ENCODE data around the gene MX1. TPM values are rescaled to one million over a fixed set of nuclear protein-coding genes. Genes with fewer than 3 reads are reported as not detected.

MX1 gene
- total RNA-seq, 1 experiment from 2014 or later: 1.8 TPM

DNA sequence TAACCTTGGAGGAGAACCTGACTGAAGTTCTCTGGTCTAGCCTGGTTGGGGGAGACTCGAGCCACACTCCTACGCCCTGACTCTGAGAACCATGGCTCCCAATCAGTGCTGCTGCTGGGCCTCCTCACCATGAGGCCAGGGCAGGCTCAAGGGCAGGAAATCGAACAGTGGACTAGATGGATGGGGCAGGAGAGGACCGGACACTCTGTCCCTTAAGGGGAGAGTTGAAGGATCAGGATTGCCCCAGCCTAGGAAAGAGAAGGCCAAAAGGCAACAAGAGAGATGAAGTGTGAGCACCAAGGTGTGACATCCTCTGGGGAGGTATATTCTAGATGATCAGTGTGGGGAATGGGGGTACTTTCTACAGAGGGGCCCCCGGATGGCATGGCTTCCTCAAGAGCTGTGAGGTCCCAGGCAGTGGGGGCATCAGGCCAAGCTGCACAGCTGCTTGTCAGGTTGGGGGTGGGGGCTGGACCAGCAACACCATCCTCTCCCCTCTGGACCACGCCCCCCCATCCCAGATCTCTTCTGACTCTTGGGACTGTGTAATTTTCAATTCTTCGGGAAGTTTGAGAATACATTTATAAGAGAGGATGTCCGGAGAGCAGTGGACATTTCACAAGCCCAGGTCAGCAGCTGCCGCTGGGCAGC lies 34.0 kb downstream of the MX1 start:
- POLR2A ChIA-PET: no interaction called here
- H3K36me3 Mint-ChIP-seq (ENCODE audit: insufficient read depth, unreplicated experiment): peaks cover 5% of the 10 kb centered on the region
- H3K9me3 Mint-ChIP-seq (ENCODE audit: unreplicated experiment): peaks cover 7% of the 10 kb centered on the region
- CTCF ChIA-PET: interaction anchor here (0.5 to 4.7 kb wide), 16 partner anchors 10 to 1277 kb away, joined by 3 to 52 read pairs (median 4); no protein-coding TSS in a partner anchor
- no TSS peak for BruUV-seq (replicated peaks)
- intact Hi-C loops (cut with micrococcal nuclease): loop anchor here (1.0 to 5.0 kb wide), 3 partner anchors 177 to 357 kb away; no protein-coding TSS in a partner anchor
- TF ChIP-seq, protein P1, sequence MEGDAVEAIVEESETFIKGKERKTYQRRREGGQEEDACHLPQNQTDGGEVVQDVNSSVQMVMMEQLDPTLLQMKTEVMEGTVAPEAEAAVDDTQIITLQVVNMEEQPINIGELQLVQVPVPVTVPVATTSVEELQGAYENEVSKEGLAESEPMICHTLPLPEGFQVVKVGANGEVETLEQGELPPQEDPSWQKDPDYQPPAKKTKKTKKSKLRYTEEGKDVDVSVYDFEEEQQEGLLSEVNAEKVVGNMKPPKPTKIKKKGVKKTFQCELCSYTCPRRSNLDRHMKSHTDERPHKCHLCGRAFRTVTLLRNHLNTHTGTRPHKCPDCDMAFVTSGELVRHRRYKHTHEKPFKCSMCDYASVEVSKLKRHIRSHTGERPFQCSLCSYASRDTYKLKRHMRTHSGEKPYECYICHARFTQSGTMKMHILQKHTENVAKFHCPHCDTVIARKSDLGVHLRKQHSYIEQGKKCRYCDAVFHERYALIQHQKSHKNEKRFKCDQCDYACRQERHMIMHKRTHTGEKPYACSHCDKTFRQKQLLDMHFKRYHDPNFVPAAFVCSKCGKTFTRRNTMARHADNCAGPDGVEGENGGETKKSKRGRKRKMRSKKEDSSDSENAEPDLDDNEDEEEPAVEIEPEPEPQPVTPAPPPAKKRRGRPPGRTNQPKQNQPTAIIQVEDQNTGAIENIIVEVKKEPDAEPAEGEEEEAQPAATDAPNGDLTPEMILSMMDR (IDR thresholded peaks at IDR 0.05; ENCODE audit: unreplicated experiment): no peak
- H3K27ac Mint-ChIP-seq (ENCODE audit: low read depth, unreplicated experiment): no peak overlapping the region
- H3K4me1 Mint-ChIP-seq (ENCODE audit: insufficient read depth, unreplicated experiment): no peaks in the 10 kb centered on the region
- DNase-seq (ENCODE audit: unreplicated experiment): no peak
- no peaks in the 10 kb centered on the region for H3K27me3 Mint-ChIP-seq (ENCODE audit: insufficient read depth, unreplicated experiment)
- H3K4me3 Mint-ChIP-seq (ENCODE audit: unreplicated experiment): no peak overlapping the region

- TF ChIP-seq, protein P1 (IDR thresholded peaks at IDR 0.05; ENCODE audit: unreplicated experiment): peak; percentile 73
- intact Hi-C loops (cut with micrococcal nuclease): loop anchor here (1.0 to 5.0 kb wide), 3 partner anchors 178 to 356 kb away; no protein-coding TSS in a partner anchor
- DNase-seq (ENCODE audit: unreplicated experiment): peak; percentile 57
- H3K36me3 Mint-ChIP-seq (ENCODE audit: insufficient read depth, unreplicated experiment): peaks cover 10% of the 10 kb centered on the region
- H3K27me3 Mint-ChIP-seq (ENCODE audit: insufficient read depth, unreplicated experiment): no peaks in the 10 kb centered on the region
- H3K9me3 Mint-ChIP-seq (ENCODE audit: unreplicated experiment): peaks cover 7% of the 10 kb centered on the region
- no peak overlapping the region for H3K27ac Mint-ChIP-seq (ENCODE audit: low read depth, unreplicated experiment)
- BruUV-seq (replicated peaks): no TSS peak
- POLR2A ChIA-PET: no interaction called here
- no peak overlapping the region for H3K4me3 Mint-ChIP-seq (ENCODE audit: unreplicated experiment)
- H3K4me1 Mint-ChIP-seq (ENCODE audit: insufficient read depth, unreplicated experiment): no peaks in the 10 kb centered on the region
- CTCF ChIA-PET: interaction anchor here (0.6 to 4.7 kb wide), 12 partner anchors 9 to 403 kb away, joined by 3 to 52 read pairs (median 4); no protein-coding TSS in a partner anchor
These were observed 34.8 kb downstream of the MX1 start for GRCh38 chr21:41460578-41461527.

DNA sequence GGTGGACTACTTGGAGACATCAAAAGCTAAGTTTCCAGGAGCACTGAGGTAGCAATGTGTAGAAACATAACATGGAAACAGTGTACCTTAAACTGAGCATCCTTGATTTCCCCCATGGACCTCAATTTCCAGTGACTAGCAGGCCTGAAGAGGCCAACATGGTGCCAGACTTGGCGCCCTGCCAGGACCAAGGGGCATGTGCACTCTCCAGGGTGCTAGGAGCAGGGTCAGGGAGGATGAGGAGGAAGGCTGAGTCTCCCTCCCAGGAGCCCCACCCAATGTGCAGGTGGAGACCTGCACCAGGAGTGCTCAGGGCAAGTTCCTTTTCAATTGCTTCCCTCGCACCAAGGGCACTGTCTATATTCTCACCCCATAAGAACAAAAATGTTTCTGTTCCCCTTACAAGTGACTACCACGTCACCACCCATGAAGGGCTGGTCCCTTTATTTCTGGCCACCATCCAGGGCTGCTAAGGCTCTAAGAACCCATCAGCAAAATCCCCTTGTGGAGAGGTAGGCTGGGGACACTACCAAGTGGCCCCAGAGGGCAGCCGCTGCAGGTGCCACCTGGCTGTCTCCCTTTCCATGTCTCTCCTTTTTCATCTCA lies 39.2 kb downstream of the MX1 start:
- H3K27ac Mint-ChIP-seq (ENCODE audit: low read depth, unreplicated experiment): no peak overlapping the region
- ChIA-PET CTCF (interaction anchor here (1.4 to 2.3 kb wide), 2 partner anchors 181 to 183 kb away, joined by 4 to 7 read pairs; no protein-coding TSS in a partner anchor), POLR2A (no interaction called here)
- TF ChIP-seq, protein P1 (IDR thresholded peaks at IDR 0.05; ENCODE audit: unreplicated experiment): no peak
- DNase-seq (ENCODE audit: unreplicated experiment): no peak
- intact Hi-C loops (cut with micrococcal nuclease): no loop called here
- no peak overlapping the region for H3K4me3 Mint-ChIP-seq (ENCODE audit: unreplicated experiment)
- peaks cover 32% of the 10 kb centered on the region for H3K27me3 Mint-ChIP-seq (ENCODE audit: insufficient read depth, unreplicated experiment)
- no peaks in the 10 kb centered on the region for H3K4me1 Mint-ChIP-seq (ENCODE audit: insufficient read depth, unreplicated experiment)
- peaks cover 11% of the 10 kb centered on the region for H3K36me3 Mint-ChIP-seq (ENCODE audit: insufficient read depth, unreplicated experiment)
- H3K9me3 Mint-ChIP-seq (ENCODE audit: unreplicated experiment): peaks cover 7% of the 10 kb centered on the region
- no TSS peak for BruUV-seq (replicated peaks)

Data from MCF 10A (cell line).